ENCODE results near the gene PGLYRP1.

DNA sequence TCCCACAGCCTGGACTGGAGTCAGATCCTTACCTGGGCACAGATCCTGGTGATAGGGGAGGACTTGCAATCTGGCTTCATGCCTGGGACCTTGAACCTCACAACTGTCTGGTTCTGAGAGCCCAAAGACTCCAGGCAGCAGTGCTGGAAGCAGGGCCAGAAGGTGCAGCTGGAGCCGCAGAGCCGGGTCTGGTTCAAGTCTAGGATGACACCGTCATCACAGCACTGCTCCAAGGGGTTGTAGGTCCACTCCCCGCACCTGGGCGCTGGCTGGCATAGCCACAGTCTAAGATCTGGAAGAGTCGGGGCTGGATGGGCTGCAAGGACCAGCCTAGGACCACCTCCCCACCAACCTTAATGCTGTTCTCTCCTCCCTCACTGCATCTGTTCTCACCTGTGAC lies 17.3 kb upstream of the PGLYRP1 start:
- TF ChIP-seq ETV6 (CRISPR knock-in tag; conservative IDR thresholded peaks at IDR 0.05) (no peak), KMT2A (CRISPR knock-in tag; IDR thresholded peaks at IDR 0.05) (no peak), GATA4 (IDR thresholded peaks at IDR 0.05; ENCODE audit: borderline replicate concordance, low read depth) (no peak), ZNF7 (CRISPR knock-in tag; IDR thresholded peaks at IDR 0.05) (no peak), KAT2B (IDR thresholded peaks at IDR 0.05; ENCODE audit: borderline replicate concordance, low read depth, low read length) (no peak), SNRNP70 (IDR thresholded peaks at IDR 0.05; ENCODE audit: low read depth, low read length) (no peak)

All from HepG2 (cell line).